ENCODE data around the gene TACC2.

DNA sequence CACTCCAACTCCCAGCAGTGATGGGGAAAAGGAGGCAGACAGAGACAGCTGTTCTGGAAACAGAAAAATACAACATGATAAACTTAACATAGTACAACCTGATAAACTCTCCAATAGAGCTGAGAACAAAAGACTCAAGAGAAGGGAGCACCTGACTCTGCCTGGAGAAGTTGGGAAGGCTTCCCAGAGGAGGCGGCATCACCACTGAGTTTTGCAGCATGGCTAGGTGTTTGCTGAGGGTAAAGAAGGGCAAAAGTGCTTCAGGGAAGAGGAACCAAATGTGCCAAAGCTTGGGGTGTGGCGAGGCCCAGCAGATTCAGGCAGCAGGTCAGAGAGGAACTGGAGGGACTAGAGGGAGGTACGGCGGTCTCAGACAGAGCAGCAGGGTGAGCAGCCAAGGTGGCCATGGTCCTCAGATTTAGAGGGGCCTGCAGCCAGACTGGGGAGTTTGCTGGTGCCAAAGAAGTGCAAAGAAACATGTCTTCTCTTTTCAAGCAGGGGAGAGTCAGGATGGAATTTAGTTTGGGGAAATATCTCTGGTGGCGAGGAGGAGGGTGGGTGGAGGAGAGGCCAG, 162.2 kb downstream of the TACC2 start:
- no peak for TF ChIP-seq POLR2A (IDR thresholded peaks at IDR 0.05; ENCODE audit: low read length)
- no peak for TF ChIP-seq GATA1 (IDR thresholded peaks at IDR 0.05; ENCODE audit: low read depth, low read length)
